Liver (tissue), 9 donors: Measurements from ENCODE around the gene VAV3. TPM values are rescaled to one million over a fixed set of nuclear protein-coding genes. Genes with fewer than 3 reads are reported as not detected.

Source experiments
- DNase-seq: peaks from one replicate; pipeline ENCODE4 v3.0.0-alpha.2; 2017; ENCODE audit warnings: low spot score
- H3K27ac ChIP-seq, 2 donors: one replicate each; pipeline ENCODE4 v1.7.0; 2013; ENCODE audit warnings: inconsistent platforms in 2 of 2, low read length in 2 of 2, control low read depth in 1 of 2, low read depth in 1 of 2, mild to moderate bottlenecking in 1 of 2
- H3K27me3 ChIP-seq, 4 donors: one replicate each; pipeline versions ENCODE4 v1.6.1 to v1.7.0; 2013; ENCODE audit warnings: low read length in 3 of 4, inconsistent platforms in 1 of 4, mild to moderate bottlenecking in 1 of 4, moderate library complexity in 1 of 4; ENCODE audit not compliant: control insufficient read depth in 4 of 4, insufficient read depth in 4 of 4
- H3K36me3 ChIP-seq, 4 donors: one replicate each; pipeline versions ENCODE4 v1.6.1 to v1.7.0; 2013; ENCODE audit warnings: low read length in 3 of 4, mild to moderate bottlenecking in 3 of 4, low read depth in 1 of 4, moderate library complexity in 1 of 4; ENCODE audit not compliant: control insufficient read depth in 4 of 4, insufficient read depth in 3 of 4
- H3K4me1 ChIP-seq, 4 donors: one replicate each; pipeline versions ENCODE4 v1.6.1 to v1.7.0; 2013; ENCODE audit warnings: low read length in 3 of 4, mild to moderate bottlenecking in 3 of 4, moderate library complexity in 1 of 4; ENCODE audit not compliant: control insufficient read depth in 4 of 4, insufficient read depth in 4 of 4
- H3K4me3 ChIP-seq, 3 donors: one replicate each; pipeline versions ENCODE4 v1.6.1 to v1.7.0; 2013; ENCODE audit warnings: low read length in 3 of 3, control low read depth in 1 of 3, low read depth in 1 of 3, mild to moderate bottlenecking in 1 of 3
- H3K9ac ChIP-seq, 2 donors: one replicate each; pipeline ENCODE4 v1.7.0; 2013; ENCODE audit warnings: low read length in 2 of 2, mild to moderate bottlenecking in 2 of 2, moderate library complexity in 2 of 2, control low read depth in 1 of 2, low read depth in 1 of 2
- H3K9me3 ChIP-seq, 4 donors: one replicate each; pipeline versions ENCODE4 v1.6.1 to v1.7.0; 2013; ENCODE audit warnings: low read length in 3 of 4; ENCODE audit not compliant: control insufficient read depth in 4 of 4
- ATF3 ChIP-seq: IDR thresholded peaks from 2 replicates; pipeline ENCODE4 v1.6.1; 2016; ENCODE audit warnings: antibody characterized with exemption
- CTCF ChIP-seq: fragments of 150-350 bp; IDR thresholded peaks from 2 replicates; pipeline ENCODE4 v1.5.1; 2017; ENCODE audit warnings: improper control_type of control experiment, low read depth, low read length; ENCODE audit not compliant: missing input control
- EGR1 ChIP-seq, 2 donors: IDR thresholded peaks; 2 replicates each; pipeline ENCODE4 v1.6.1; 2016 to 2018; ENCODE audit warnings: antibody characterized with exemption in 2 of 2, low read depth in 2 of 2
- FOXA1 ChIP-seq: IDR thresholded peaks from 2 replicates; pipeline ENCODE4 v1.6.1; 2016; ENCODE audit warnings: antibody characterized with exemption
- FOXA2 ChIP-seq: IDR thresholded peaks from 2 replicates; pipeline ENCODE4 v1.6.1; 2016; ENCODE audit warnings: antibody characterized with exemption
- GABPA ChIP-seq, 2 donors: IDR thresholded peaks in 1 of 2; conservative IDR thresholded peaks in 1 of 2; 2 replicates each; pipeline ENCODE4 v1.6.1; 2016; ENCODE audit warnings: antibody characterized with exemption in 2 of 2, mild to moderate bottlenecking in 1 of 2, moderate library complexity in 1 of 2
- HNF4A ChIP-seq, 2 donors: conservative IDR thresholded peaks; 2 replicates each; pipeline ENCODE4 v1.6.1; 2016; ENCODE audit warnings: antibody characterized with exemption in 2 of 2, mild to moderate bottlenecking in 2 of 2
- HNF4G ChIP-seq: IDR thresholded peaks from 2 replicates; pipeline ENCODE4 v1.6.1; 2016; ENCODE audit warnings: antibody characterized with exemption
- JUND ChIP-seq, 2 donors: IDR thresholded peaks; 2 replicates each; pipeline ENCODE4 v1.6.1; 2016; ENCODE audit warnings: antibody characterized with exemption in 2 of 2
- MAX ChIP-seq: IDR thresholded peaks from 2 replicates; pipeline ENCODE4 v1.6.1; 2016; ENCODE audit warnings: antibody characterized with exemption
- NR2F2 ChIP-seq: IDR thresholded peaks from 2 replicates; pipeline ENCODE4 v1.6.1; 2016; ENCODE audit warnings: antibody characterized with exemption
- RAD21 ChIP-seq, 2 donors: IDR thresholded peaks; 2 replicates each; pipeline ENCODE4 v1.6.1; 2016; ENCODE audit warnings: antibody characterized with exemption in 2 of 2, mild to moderate bottlenecking in 2 of 2
- REST ChIP-seq: IDR thresholded peaks from 2 replicates; pipeline ENCODE4 v1.6.1; 2016; ENCODE audit warnings: antibody characterized with exemption, mild to moderate bottlenecking
- RXRA ChIP-seq, 2 donors: IDR thresholded peaks; 2 replicates each; pipeline ENCODE4 v1.6.1; 2017 to 2018; ENCODE audit warnings: antibody characterized with exemption in 2 of 2, mild to moderate bottlenecking in 1 of 2
- SP1 ChIP-seq: IDR thresholded peaks from 2 replicates; pipeline ENCODE4 v1.6.1; 2018; ENCODE audit warnings: antibody characterized with exemption, mild to moderate bottlenecking
- TAF1 ChIP-seq: conservative IDR thresholded peaks from 2 replicates; pipeline ENCODE4 v1.6.1; 2016; ENCODE audit warnings: antibody characterized with exemption, mild to moderate bottlenecking
- YY1 ChIP-seq: IDR thresholded peaks from 2 replicates; pipeline ENCODE4 v1.6.1; 2016; ENCODE audit warnings: antibody characterized with exemption, mild to moderate bottlenecking
- WGBS: extraction: QIAGEN DNeasy Blood & Tissue Kit; methylation state at CpG from one replicate; pipeline ENCODE4 v1.1.7; 2013; 5-methylcytosine and 5-hydroxymethylcytosine counted together
- polyA plus RNA-seq, 2 donors: library from polyadenylated mRNA; stranded (reverse) in 1 of 2; unstranded in 1 of 2; fragments of 200-250 nt in 1 of 2; fragments of >200 nt in 1 of 2; fragmentation: Nextera tagmentation in 1 of 2; extraction: Ambion mirVana in 1 of 2; gene quantifications; one replicate each; pipeline versions ENCODE4 v1.2.1 to v1.2.3, GENCODE V29; 2013 to 2015
- total RNA-seq, 2 donors: library from RNA; depleted of rRNA; stranded (reverse); fragments of >200 nt; gene quantifications; one replicate each; pipeline ENCODE4 v1.2.3, GENCODE V29; 2014
- donor health status: healthy.
- donor health status: healthy.
- donor health status: healthy.
- donor health status: healthy.
- donor health status: healthy.

Gene VAV3
- total and polyA plus RNA-seq, 4 donors, result 0.46 to 4.8 (median 2.7) TPM

GRCh38 chr1:107762751-107763390 is 202.1 kb downstream of the VAV3 start:
- Histone ChIP-seq H3K9ac (no peak overlapping the region), H3K9me3 (no peaks in the 10 kb centered on the region), H3K27ac (no peak overlapping the region), H3K4me1 (no peaks in the 10 kb centered on the region), H3K27me3 (no peaks in the 10 kb centered on the region), H3K36me3 (no peaks in the 10 kb centered on the region), H3K4me3 (no peak overlapping the region)
- TF ChIP-seq SP1, result no peak
- no peak for TF ChIP-seq NR2F2
- TF ChIP-seq MAX, result no peak
- TF ChIP-seq RAD21 (IDR thresholded peaks at IDR 0.05), result no peak
- no peak for TF ChIP-seq YY1
- TF ChIP-seq RXRA (IDR thresholded peaks at IDR 0.05), result no peak
- no peak for TF ChIP-seq REST
- TF ChIP-seq HNF4A (conservative IDR thresholded peaks at IDR 0.05), result no peak
- 75% methylated on average over 6 of the region's 6 CpGs for WGBS
- DNase-seq, result no peak

- WGBS, result 89% methylated on average over 3 of the region's 3 CpGs
- H3K9ac ChIP-seq, result no peak overlapping the region
- peaks cover 0 to 4% (median 0%) of the 10 kb centered on the region in 4 donors for H3K27me3 ChIP-seq
- no peak overlapping the region for H3K4me3 ChIP-seq
- no peak for DNase-seq
- H3K9me3 ChIP-seq, result no peaks in the 10 kb centered on the region
- no peaks in the 10 kb centered on the region for H3K4me1 ChIP-seq
- no peak overlapping the region for H3K27ac ChIP-seq
- H3K36me3 ChIP-seq, result no peaks in the 10 kb centered on the region
- TF ChIP-seq JUND (IDR thresholded peaks at IDR 0.05) (no peak), TAF1 (no peak), GABPA (IDR thresholded peaks at IDR 0.05 in 1 of 2, conservative IDR thresholded peaks at IDR 0.05 in 1 of 2) (no peak), HNF4G (no peak), MAX (no peak), EGR1 (IDR thresholded peaks at IDR 0.05; ENCODE audit: low read depth in 2 of 2) (no peak), HNF4A (conservative IDR thresholded peaks at IDR 0.05) (no peak), RAD21 (IDR thresholded peaks at IDR 0.05) (no peak), ATF3 (no peak)
Observed at GRCh38 chr1:107760065-107760464, 204.9 kb downstream of the VAV3 start.

- WGBS, result 32% methylated on average over 6 of the region's 6 CpGs
- no peaks in the 10 kb centered on the region for H3K36me3 ChIP-seq
- no peak for TF ChIP-seq EGR1 (IDR thresholded peaks at IDR 0.05; ENCODE audit: low read depth in 2 of 2)
- peak; percentile 50 for TF ChIP-seq CTCF
- no peak for TF ChIP-seq REST
- no peak for TF ChIP-seq FOXA1
- TF ChIP-seq MAX, result no peak
- TF ChIP-seq RAD21 (IDR thresholded peaks at IDR 0.05), result peak; percentile 70 to 74
- TF ChIP-seq FOXA2, result no peak
- no peak for TF ChIP-seq HNF4A (conservative IDR thresholded peaks at IDR 0.05)
- no peak for TF ChIP-seq NR2F2
- no peak for TF ChIP-seq SP1
Observed at GRCh38 chr1:107750364-107750959, 214.5 kb downstream of the VAV3 start.

More at GRCh38 chr1:107750364-107750959, 214.5 kb downstream of the VAV3 start:
- Histone ChIP-seq H3K4me3 (no peak overlapping the region), H3K27ac (no peak overlapping the region), H3K9ac (no peak overlapping the region), H3K27me3 (peaks cover 0 to 2% (median 0%) of the 10 kb centered on the region in 4 donors), H3K4me1 (no peaks in the 10 kb centered on the region), H3K9me3 (no peaks in the 10 kb centered on the region)
- peak; percentile 61 for DNase-seq
